Measurements from ENCODE around the gene ALK.

GRCh38 chr2:29304399-29305060 is 616.9 kb downstream of the ALK start:
- TF ChIP-seq, protein P1, sequence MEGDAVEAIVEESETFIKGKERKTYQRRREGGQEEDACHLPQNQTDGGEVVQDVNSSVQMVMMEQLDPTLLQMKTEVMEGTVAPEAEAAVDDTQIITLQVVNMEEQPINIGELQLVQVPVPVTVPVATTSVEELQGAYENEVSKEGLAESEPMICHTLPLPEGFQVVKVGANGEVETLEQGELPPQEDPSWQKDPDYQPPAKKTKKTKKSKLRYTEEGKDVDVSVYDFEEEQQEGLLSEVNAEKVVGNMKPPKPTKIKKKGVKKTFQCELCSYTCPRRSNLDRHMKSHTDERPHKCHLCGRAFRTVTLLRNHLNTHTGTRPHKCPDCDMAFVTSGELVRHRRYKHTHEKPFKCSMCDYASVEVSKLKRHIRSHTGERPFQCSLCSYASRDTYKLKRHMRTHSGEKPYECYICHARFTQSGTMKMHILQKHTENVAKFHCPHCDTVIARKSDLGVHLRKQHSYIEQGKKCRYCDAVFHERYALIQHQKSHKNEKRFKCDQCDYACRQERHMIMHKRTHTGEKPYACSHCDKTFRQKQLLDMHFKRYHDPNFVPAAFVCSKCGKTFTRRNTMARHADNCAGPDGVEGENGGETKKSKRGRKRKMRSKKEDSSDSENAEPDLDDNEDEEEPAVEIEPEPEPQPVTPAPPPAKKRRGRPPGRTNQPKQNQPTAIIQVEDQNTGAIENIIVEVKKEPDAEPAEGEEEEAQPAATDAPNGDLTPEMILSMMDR (conservative IDR thresholded peaks at IDR 0.05), result no peak
- TF ChIP-seq ZFX (IDR thresholded peaks at IDR 0.05), result no peak
